Fibroblast of skin of scalp (primary cell): ENCODE data around the gene WDR13.
A peak's percentile ranks its signal among the peaks of the same experiment; 100 is the strongest.
"Not testable (repeated sequence)": the region's sequence is repeated elsewhere in the genome, so short reads cannot be mapped to it uniquely, and the experiment has no call there.

ENCODE experiments used
- DNase-seq: peaks from one replicate; pipeline ENCODE4 v3.0.0-alpha.2; 2013

Gene WDR13

GRCh38 chrX:48595929-48596328 lies 1.4 kb upstream of the WDR13 start:
- no peak for DNase-seq

- no peak for DNase-seq
Observed at GRCh38 chrX:48598614-48599013, 1.3 kb downstream of the WDR13 start.

- no peak for DNase-seq
Observed at GRCh38 chrX:48599341-48599740, 2.0 kb downstream of the WDR13 start.

- no peak for DNase-seq
Observed at GRCh38 chrX:48600226-48600625, 2.9 kb downstream of the WDR13 start.

GRCh38 chrX:48601741-48602394 lies 4.6 kb downstream of the WDR13 start:
- no peak for DNase-seq

GRCh38 chrX:48604701-48605100 lies 7.4 kb downstream of the WDR13 start:
- no peak for DNase-seq

- DNase-seq = no peak
Observed at GRCh38 chrX:48606091-48606490, 8.8 kb downstream of the WDR13 start.

- DNase-seq = no peak
Observed at GRCh38 chrX:48611703-48612102, 14.4 kb downstream of the WDR13 start.

GRCh38 chrX:48613502-48614160 lies 16.3 kb downstream of the WDR13 start:
- DNase-seq = peak; percentile 28

GRCh38 chrX:48616576-48616975 lies 19.3 kb downstream of the WDR13 start:
- peak; percentile 52 for DNase-seq

- peak; percentile 82 for DNase-seq
Observed at GRCh38 chrX:48617542-48618340, 20.4 kb downstream of the WDR13 start.

GRCh38 chrX:48626401-48627298 lies 29.4 kb downstream of the WDR13 start:
- no peak for DNase-seq

GRCh38 chrX:48631376-48632090 lies 34.2 kb downstream of the WDR13 start:
- peak; percentile 92 for DNase-seq

- DNase-seq = no peak
Observed at GRCh38 chrX:48632207-48632606, 34.9 kb downstream of the WDR13 start.

GRCh38 chrX:48636301-48636700 lies 39.0 kb downstream of the WDR13 start:
- no peak for DNase-seq

- DNase-seq = no peak
Observed at GRCh38 chrX:48636776-48637175, 39.5 kb downstream of the WDR13 start.

GRCh38 chrX:48645669-48646068 lies 48.4 kb downstream of the WDR13 start:
- DNase-seq = no peak

- peak; percentile 59 for DNase-seq
Observed at GRCh38 chrX:48648336-48648751, 51.1 kb downstream of the WDR13 start.

GRCh38 chrX:48649102-48649501 lies 51.8 kb downstream of the WDR13 start:
- DNase-seq = no peak

GRCh38 chrX:48652055-48652579 lies 54.8 kb downstream of the WDR13 start:
- DNase-seq = not testable (repeated sequence)

- not testable (repeated sequence) for DNase-seq
Observed at GRCh38 chrX:48654746-48655145, 57.5 kb downstream of the WDR13 start.
